SK-N-SH (cell line): ENCODE data around the gene RPL15. TPM values are rescaled to one million over a fixed set of nuclear protein-coding genes. Genes with fewer than 3 reads are reported as not detected.

Source experiments
- CTCF ChIA-PET: fragments of 300-600, 350-600 bp; formaldehyde crosslinking; extraction: SDS; loops from one replicate; lab custom pipeline; 2021; lab: Yijun Ruan, JAX
- POLR2A ChIA-PET: fragments of 350-600 bp; sonication (Branson Sonifier 250); formaldehyde crosslinking; extraction: SDS; loops from one replicate; lab custom pipeline; 2020; ENCODE audit warnings: antibody characterized with exemption, inconsistent platforms; lab: Yijun Ruan, JAX
- DNase-seq: peaks from one replicate; pipeline ENCODE4 v3.0.0; 2012
- H2AFZ ChIP-seq: fragments of 200-600 bp; sonication (generic); 2 replicates; pipeline ENCODE4 v1.8.1; 2016; ENCODE audit warnings: antibody characterized with exemption, mild to moderate bottlenecking, low read depth
- H3F3A ChIP-seq: fragments of 200-600 bp; sonication (generic); replicated peaks from 2 replicates; pipeline ENCODE3; 2016; ENCODE audit warnings: antibody characterized with exemption, mild to moderate bottlenecking; ENCODE audit not compliant: insufficient read depth
- H3K27ac ChIP-seq, 2 experiments: fragments of 200-500 bp in 1 of 2; fragments of 200-600 bp in 1 of 2; sonication (Bioruptor generic) in 1 of 2; sonication (generic), shearing (Covaris generic) in 1 of 2; 2 replicates each; pipeline versions ENCODE4 v1.5.1 to v1.6.1; 2014 to 2016; ENCODE audit warnings: low read depth in 2 of 2, inconsistent platforms in 1 of 2, low read length in 1 of 2, mild to moderate bottlenecking in 1 of 2, mixed read lengths in 1 of 2
- H3K27me3 ChIP-seq: fragments of 200-600 bp; sonication (generic), shearing (Covaris generic); 2 replicates; pipeline ENCODE4 v1.6.1; 2016; ENCODE audit warnings: mixed run types; ENCODE audit not compliant: insufficient read depth
- H3K36me3 ChIP-seq, 2 experiments: fragments of 200-500 bp in 1 of 2; fragments of 200-600 bp in 1 of 2; sonication (Bioruptor generic) in 1 of 2; sonication (generic) in 1 of 2; replicated peaks in 1 of 2; 2 replicates each; pipeline versions ENCODE3 to v1.5.1; 2014 to 2016; ENCODE audit warnings: low read length in 1 of 2, mild to moderate bottlenecking in 1 of 2; ENCODE audit not compliant: insufficient read depth in 2 of 2, control insufficient read depth in 1 of 2
- H3K4me1 ChIP-seq, 2 experiments: fragments of 200-500 bp in 1 of 2; fragments of 200-600 bp in 1 of 2; sonication (Bioruptor generic) in 1 of 2; sonication (generic), shearing (Covaris generic) in 1 of 2; 2 replicates each; pipeline versions ENCODE4 v1.5.1 to v1.6.1; 2014 to 2016; ENCODE audit warnings: low read depth in 1 of 2, low read length in 1 of 2, mixed run types in 1 of 2; ENCODE audit not compliant: insufficient read depth in 2 of 2, control insufficient read depth in 1 of 2
- H3K4me2 ChIP-seq: fragments of 200-600 bp; sonication (generic), shearing (Covaris generic); 2 replicates; pipeline ENCODE4 v1.6.1; 2017; ENCODE audit warnings: mixed run types
- H3K4me3 ChIP-seq, 2 experiments: fragments of 200-500 bp in 1 of 2; fragments of 200-600 bp in 1 of 2; sonication (Bioruptor generic) in 1 of 2; sonication (generic), shearing (Covaris generic) in 1 of 2; 2 replicates each; pipeline versions ENCODE4 v1.5.1 to v1.8.1; 2014 to 2016; ENCODE audit warnings: low read depth in 2 of 2, inconsistent platforms in 1 of 2, low read length in 1 of 2, mild to moderate bottlenecking in 1 of 2, mixed read lengths in 1 of 2, moderate library complexity in 1 of 2
- H3K79me2 ChIP-seq: fragments of 200-600 bp; sonication (generic); 2 replicates; pipeline ENCODE4 v1.8.1; 2017; ENCODE audit warnings: mild to moderate bottlenecking; ENCODE audit not compliant: insufficient read depth
- H3K9ac ChIP-seq: fragments of 200-600 bp; sonication (generic); 2 replicates; pipeline ENCODE4 v1.6.1; 2017; ENCODE audit warnings: mixed run types
- H3K9me2 ChIP-seq: fragments of 200-600 bp; sonication (generic); 2 replicates; pipeline ENCODE4 v1.6.1; 2017; ENCODE audit warnings: mixed run types
- H3K9me3 ChIP-seq: fragments of 200-600 bp; sonication (generic); 2 replicates; pipeline ENCODE4 v1.6.1; 2017; ENCODE audit warnings: mixed run types, mild to moderate bottlenecking, moderate library complexity
- H4K20me1 ChIP-seq: fragments of 200-600 bp; sonication (generic); 2 replicates; pipeline ENCODE4 v1.6.1; 2017; ENCODE audit warnings: mild to moderate bottlenecking, mixed run types; ENCODE audit not compliant: insufficient read depth
- CHD2 ChIP-seq: fragments of 150-350 bp; IDR thresholded peaks from 2 replicates; pipeline ENCODE4 v1.6.1; 2018; ENCODE audit warnings: low read length; ENCODE audit not compliant: partially characterized antibody
- ELF1 ChIP-seq: IDR thresholded peaks from 2 replicates; pipeline ENCODE4 v1.4.0; 2012
- FOXM1 ChIP-seq: IDR thresholded peaks from 2 replicates; pipeline ENCODE4 v1.4.0; 2012; ENCODE audit warnings: low read depth, mild to moderate bottlenecking
- GABPA ChIP-seq: IDR thresholded peaks from 2 replicates; pipeline ENCODE4 v1.4.0; 2012; ENCODE audit warnings: low read depth, mild to moderate bottlenecking
- GATA2 ChIP-seq: sonication (generic); formaldehyde crosslinking; IDR thresholded peaks from 2 replicates; pipeline ENCODE4 v1.5.0; 2020; ENCODE audit warnings: mild to moderate bottlenecking, missing genetic modification reagents
- MAX ChIP-seq: IDR thresholded peaks from 2 replicates; pipeline ENCODE4 v1.4.0; 2012; ENCODE audit warnings: low read depth
- MXI1 ChIP-seq: IDR thresholded peaks from 2 replicates; pipeline ENCODE4 v1.6.1; 2012; ENCODE audit warnings: mild to moderate bottlenecking, low read depth, low read length, improper control_type of control experiment
- NFIC ChIP-seq: IDR thresholded peaks from 2 replicates; pipeline ENCODE4 v1.4.0; 2012; ENCODE audit warnings: borderline replicate concordance
- PBX3 ChIP-seq: IDR thresholded peaks from 2 replicates; pipeline ENCODE4; 2012
- POLR2AphosphoS5 ChIP-seq: IDR thresholded peaks from 2 replicates; pipeline ENCODE4 v1.6.1; 2012; ENCODE audit warnings: low read depth, low read length
- RCOR1 ChIP-seq: fragments of 150-350 bp; IDR thresholded peaks from 2 replicates; pipeline ENCODE4 v1.6.1; 2017; ENCODE audit warnings: antibody characterized with exemption, low read length
- REST ChIP-seq: IDR thresholded peaks from 2 replicates; pipeline ENCODE4 v1.6.1; 2012; ENCODE audit warnings: mild to moderate bottlenecking, low read depth, low read length, moderate library complexity
- SIN3A ChIP-seq: IDR thresholded peaks from 2 replicates; pipeline ENCODE4 v1.6.1; 2012; ENCODE audit warnings: low read depth, mild to moderate bottlenecking, low read length, moderate library complexity, borderline replicate concordance
- TAF1 ChIP-seq: IDR thresholded peaks from 2 replicates; pipeline ENCODE4 v1.6.1; 2012; ENCODE audit warnings: low read depth, mild to moderate bottlenecking, low read length, moderate library complexity, borderline replicate concordance
- TEAD4 ChIP-seq: IDR thresholded peaks from 2 replicates; pipeline ENCODE4 v1.4.0; 2012; ENCODE audit warnings: mild to moderate bottlenecking, borderline replicate concordance; ENCODE audit not compliant: insufficient read depth
- USF1 ChIP-seq: IDR thresholded peaks from 2 replicates; pipeline ENCODE4 v1.4.0; 2012; ENCODE audit warnings: low read depth, borderline replicate concordance
- YY1 ChIP-seq: IDR thresholded peaks from 2 replicates; pipeline ENCODE4 v1.4.0; 2012; ENCODE audit warnings: low read depth, mild to moderate bottlenecking
- WGBS: methylation state at CpG from one replicate; pipeline ENCODE4 v1.1.6; 2017; ENCODE audit warnings: low lambda C conversion rate; 5-methylcytosine and 5-hydroxymethylcytosine counted together
- polyA plus RNA-seq, 3 experiments: library from polyadenylated mRNA; depleted of rRNA; stranded (reverse); fragments of >200 nt; gene quantifications; 2 replicates each; pipeline ENCODE4 v1.2.3, GENCODE V29; 2012
- TF ChIP-seq, protein P1 (sequence below): fragments of 150-350 bp; IDR thresholded peaks from 2 replicates; pipeline ENCODE4 v1.6.1; 2017; ENCODE audit warnings: antibody characterized with exemption, low read length, low read depth, borderline replicate concordance

The RPL15 gene
- polyA plus RNA-seq (2012; rRNA removed): 4,623 and 5,582 TPM in 2 replicates
- polyA plus RNA-seq (2012; cell fraction: cytosol; rRNA removed): 4,989 and 5,704 TPM in 2 replicates
- polyA plus RNA-seq (2012; cell fraction: nucleus; rRNA removed): 1,488 and 1,754 TPM in 2 replicates

DNA sequence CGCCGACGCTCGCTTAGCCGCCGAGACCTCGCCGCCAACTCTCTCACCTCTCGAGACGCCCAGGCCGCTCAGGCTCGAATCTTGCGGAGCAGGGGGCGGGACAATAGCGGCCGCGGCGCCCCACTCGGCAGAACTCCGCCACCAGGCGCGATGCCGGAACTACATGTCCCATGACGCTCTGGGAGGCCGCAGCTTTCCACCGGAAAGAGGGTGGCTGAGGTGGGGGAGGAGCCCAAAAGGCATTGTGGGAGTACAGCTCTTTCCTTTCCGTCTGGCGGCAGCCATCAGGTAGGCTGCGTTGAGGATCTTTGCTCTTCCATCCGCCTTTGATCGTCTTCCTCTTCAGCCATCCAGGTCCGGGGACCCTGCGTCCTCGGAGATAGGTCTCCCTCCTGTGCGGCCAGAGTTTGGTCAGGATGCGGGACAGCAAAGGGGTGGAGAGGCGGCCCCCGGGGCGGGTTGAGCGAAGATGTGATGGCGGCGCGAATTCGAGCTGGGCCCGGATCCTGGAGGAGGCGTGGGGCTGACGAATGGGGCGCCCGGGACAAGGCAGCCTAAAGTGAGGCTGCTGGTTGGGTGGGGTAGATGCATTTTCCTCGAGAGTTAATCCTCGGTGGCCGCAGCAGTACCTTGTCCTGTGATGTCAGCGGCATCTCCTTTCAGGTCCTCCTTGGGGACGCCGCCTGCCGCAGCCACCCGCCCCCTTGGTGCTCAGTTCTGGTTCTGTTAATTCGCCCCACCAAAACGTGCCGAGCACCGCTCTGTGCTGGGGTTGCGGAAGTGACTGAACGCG lies at the start of gene RPL15, which contains the start of gene NKIRAS1:
Gene RPL15, plus strand, starts transcription at position 247 of the 793 bp plus-strand sequence. CDS start 728 bp downstream, outside the sequence.
Gene NKIRAS1, minus strand, starts transcription at position 105 of the 793 bp plus-strand sequence. CDS start 6,086 bp downstream, outside the sequence.
- peak within 1 kb of the TSS; percentile 97 for H3K9ac ChIP-seq
- H3K4me1 ChIP-seq: peaks cover 0 to 19% of the 10 kb centered on the region in 2 experiments; a peak in 3 of 4 replicates
- H4K20me1 ChIP-seq: peaks cover 37% of the 10 kb centered on the region
- peak; percentile 55 for TF ChIP-seq MXI1
- peak; percentile 87 for TF ChIP-seq CHD2
- no peak for TF ChIP-seq GATA2 (CRISPR knock-in tag)
- peak; percentile 99 for TF ChIP-seq TAF1
- no peak for TF ChIP-seq USF1
- peak; percentile 85 for TF ChIP-seq SIN3A
- TF ChIP-seq POLR2AphosphoS5: peak; percentile 100
- TF ChIP-seq MAX: peak; percentile 96
- no peak for TF ChIP-seq FOXM1
- TF ChIP-seq TEAD4: 0 out of 2 replicates have a peak, but pooled peaks have one; percentile 6
- peak; percentile 88 for TF ChIP-seq YY1
- no peak for TF ChIP-seq RCOR1
- no peak for TF ChIP-seq PBX3
- TF ChIP-seq NFIC: no peak; the same call in 1 of the 2 replicates
- peak; percentile 79 for TF ChIP-seq REST
- peak; percentile 77 for TF ChIP-seq ELF1
- peak; percentile 89 for TF ChIP-seq GABPA
- TF ChIP-seq, protein P1, sequence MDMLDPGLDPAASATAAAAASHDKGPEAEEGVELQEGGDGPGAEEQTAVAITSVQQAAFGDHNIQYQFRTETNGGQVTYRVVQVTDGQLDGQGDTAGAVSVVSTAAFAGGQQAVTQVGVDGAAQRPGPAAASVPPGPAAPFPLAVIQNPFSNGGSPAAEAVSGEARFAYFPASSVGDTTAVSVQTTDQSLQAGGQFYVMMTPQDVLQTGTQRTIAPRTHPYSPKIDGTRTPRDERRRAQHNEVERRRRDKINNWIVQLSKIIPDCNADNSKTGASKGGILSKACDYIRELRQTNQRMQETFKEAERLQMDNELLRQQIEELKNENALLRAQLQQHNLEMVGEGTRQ: no peak
- 3% methylated on average over 25 of the region's 64 CpGs for WGBS
- CTCF ChIA-PET: interaction anchor here (0.7 to 2.4 kb wide), 7 partner anchors 10 to 322 kb away, joined by 3 to 11 read pairs (median 3); no protein-coding TSS in a partner anchor
- H3F3A ChIP-seq: peaks cover 47% of the 10 kb centered on the region
- H3K9me3 ChIP-seq: no peaks in the 10 kb centered on the region
- peak within 1 kb of the TSS; percentile 98 for H3K4me2 ChIP-seq
- H3K36me3 ChIP-seq: peaks cover 32 to 34% of the 10 kb centered on the region in 2 experiments
- peak within 1 kb of the TSS; percentile 94 to 96 for H3K4me3 ChIP-seq
- H3K9me2 ChIP-seq: no peaks in the 10 kb centered on the region
- POLR2A ChIA-PET: interaction anchor here (0.6 to 2.7 kb wide), 43 partner anchors 8 to 734 kb away, joined by 3 to 49 read pairs (median 5); partner anchors contain the start of gene NR1D2
- peak; percentile 95 for DNase-seq
- peaks cover 81% of the 10 kb centered on the region for H3K79me2 ChIP-seq
- peak within 1 kb of the TSS; percentile 76 for H2AFZ ChIP-seq
- peak within 1 kb of the TSS; percentile 79 to 94 for H3K27ac ChIP-seq
- H3K27me3 ChIP-seq: no peaks in the 10 kb centered on the region
